Keratinocyte (primary cell): ENCODE data around the gene KRT7. TPM values are rescaled to one million over a fixed set of nuclear protein-coding genes. Genes with fewer than 3 reads are reported as not detected.
A peak's percentile ranks its signal among the peaks of the same experiment; 100 is the strongest.

ENCODE experiments used
- DNase-seq: peaks from one replicate; pipeline ENCODE4 v3.0.0-alpha.2; 2011; ENCODE audit warnings: low read depth, missing footprints, low spot score
- FAIRE-seq: peaks from 2 replicates; lab custom pipeline; 2011; peaks lifted over from hg19 to GRCh38; lab: Jason Lieb, UNC
- H2AFZ ChIP-seq: 2 replicates; pipeline ENCODE4 v1.6.0; 2012; ENCODE audit warnings: low read length, control low read depth, inconsistent platforms; ENCODE audit not compliant: control insufficient read depth
- H3K27ac ChIP-seq: 2 replicates; pipeline ENCODE4 v1.5.1; 2011; ENCODE audit warnings: low read length; ENCODE audit not compliant: control insufficient read depth, insufficient read depth
- H3K27me3 ChIP-seq: 3 replicates; pipeline ENCODE4 v1.6.0; 2011; ENCODE audit warnings: low read length; ENCODE audit not compliant: control insufficient read depth, insufficient read depth; ENCODE audit errors: extremely low read depth
- H3K36me3 ChIP-seq, 2 experiments: 2 replicates in 1 of 2; 3 replicates in 1 of 2; pipeline ENCODE4 v1.5.1; 2011; ENCODE audit warnings: low read length in 2 of 2, mild to moderate bottlenecking in 1 of 2; ENCODE audit not compliant: control insufficient read depth in 2 of 2, insufficient read depth in 2 of 2; ENCODE audit errors: extremely low read depth in 1 of 2
- H3K4me1 ChIP-seq: 3 replicates; pipeline ENCODE4 v1.5.1; 2011; ENCODE audit warnings: low read length; ENCODE audit not compliant: control insufficient read depth, insufficient read depth; ENCODE audit errors: extremely low read depth
- H3K4me2 ChIP-seq: 3 replicates; pipeline ENCODE4 v1.6.0; 2011; ENCODE audit warnings: low read depth, low read length; ENCODE audit not compliant: control insufficient read depth, insufficient read depth; ENCODE audit errors: extremely low read depth
- H3K4me3 ChIP-seq, 3 experiments: fragments of 200-600 bp in 1 of 3; sonication (generic) in 1 of 3; 2 replicates in 2 of 3; 3 replicates in 1 of 3; pipeline ENCODE4 v1.5.1; 2011 to 2016; ENCODE audit warnings: low read length in 3 of 3, mild to moderate bottlenecking in 3 of 3, control low read depth in 2 of 3, inconsistent platforms in 1 of 3, low read depth in 1 of 3, mixed read lengths in 1 of 3, mixed run types in 1 of 3, moderate library complexity in 1 of 3; ENCODE audit not compliant: control insufficient read depth in 2 of 3, insufficient read depth in 2 of 3; ENCODE audit errors: extremely low read depth in 1 of 3
- H3K79me2 ChIP-seq: 2 replicates; pipeline ENCODE4 v1.6.0; 2012; ENCODE audit warnings: low read length; ENCODE audit not compliant: control insufficient read depth, insufficient read depth
- H3K9ac ChIP-seq: 3 replicates; pipeline ENCODE4 v1.6.0; 2011; ENCODE audit warnings: low read length; ENCODE audit not compliant: control insufficient read depth, insufficient read depth; ENCODE audit errors: extremely low read depth
- H3K9me1 ChIP-seq: 3 replicates; pipeline ENCODE4 v1.6.0; 2011; ENCODE audit warnings: low read length; ENCODE audit not compliant: control insufficient read depth, insufficient read depth; ENCODE audit errors: extremely low read depth
- H3K9me3 ChIP-seq: 2 replicates; pipeline ENCODE4 v1.5.1; 2012; ENCODE audit warnings: low read depth, low read length; ENCODE audit not compliant: control insufficient read depth
- H4K20me1 ChIP-seq: 3 replicates; pipeline ENCODE4 v1.6.0; 2011; ENCODE audit warnings: low read length; ENCODE audit not compliant: control insufficient read depth, insufficient read depth; ENCODE audit errors: extremely low read depth
- CTCF ChIP-seq, 3 experiments: IDR thresholded peaks in 1 of 3; conservative IDR thresholded peaks in 1 of 3; optimal IDR thresholded peaks in 1 of 3; 2 replicates in 2 of 3; 3 replicates in 1 of 3; pipeline versions ENCODE3 to v1.5.1; 2011; ENCODE audit warnings: low read length in 3 of 3, mild to moderate bottlenecking in 3 of 3, moderate library complexity in 2 of 3, control low read depth in 1 of 3, inconsistent platforms in 1 of 3; ENCODE audit not compliant: insufficient read depth in 2 of 3; ENCODE audit errors: extremely low read depth in 1 of 3
- EZH2 ChIP-seq: IDR thresholded peaks from one replicate; pipeline ENCODE4 v1.6.1; 2012; ENCODE audit warnings: inconsistent platforms, mild to moderate bottlenecking, low read length, moderate library complexity
- dilution Hi-C: fragments of 300-500 bp; cut with MboI; formaldehyde crosslinking; loops from one replicate; pipeline ENCODE4 v1.7.0; 2020; ENCODE audit warnings: low sequenced_read_pairs; ENCODE audit not compliant: extremely low pct_ligation_motif_present
- polyA plus RNA-seq, 5 experiments: library from polyadenylated mRNA; depleted of rRNA in 3 of 5; stranded (reverse) in 3 of 5; stranded (forward) in 1 of 5; unstranded in 1 of 5; fragments of >200 nt; gene quantifications; 1 replicate in 1 of 5; 2 replicates in 3 of 5; 3 replicates in 1 of 5; pipeline versions ENCODE4 v1.2.1 to v1.2.3, GENCODE V29; 2011 to 2012; ENCODE audit warnings: missing spikeins in 2 of 5, low read depth in 1 of 5, low replicate concordance in 1 of 5

The KRT7 gene
- polyA plus RNA-seq, 1 donor (not counting 4 experiments of a cell fraction or from before 2014, with no cell fraction given), result 112 TPM

DNA sequence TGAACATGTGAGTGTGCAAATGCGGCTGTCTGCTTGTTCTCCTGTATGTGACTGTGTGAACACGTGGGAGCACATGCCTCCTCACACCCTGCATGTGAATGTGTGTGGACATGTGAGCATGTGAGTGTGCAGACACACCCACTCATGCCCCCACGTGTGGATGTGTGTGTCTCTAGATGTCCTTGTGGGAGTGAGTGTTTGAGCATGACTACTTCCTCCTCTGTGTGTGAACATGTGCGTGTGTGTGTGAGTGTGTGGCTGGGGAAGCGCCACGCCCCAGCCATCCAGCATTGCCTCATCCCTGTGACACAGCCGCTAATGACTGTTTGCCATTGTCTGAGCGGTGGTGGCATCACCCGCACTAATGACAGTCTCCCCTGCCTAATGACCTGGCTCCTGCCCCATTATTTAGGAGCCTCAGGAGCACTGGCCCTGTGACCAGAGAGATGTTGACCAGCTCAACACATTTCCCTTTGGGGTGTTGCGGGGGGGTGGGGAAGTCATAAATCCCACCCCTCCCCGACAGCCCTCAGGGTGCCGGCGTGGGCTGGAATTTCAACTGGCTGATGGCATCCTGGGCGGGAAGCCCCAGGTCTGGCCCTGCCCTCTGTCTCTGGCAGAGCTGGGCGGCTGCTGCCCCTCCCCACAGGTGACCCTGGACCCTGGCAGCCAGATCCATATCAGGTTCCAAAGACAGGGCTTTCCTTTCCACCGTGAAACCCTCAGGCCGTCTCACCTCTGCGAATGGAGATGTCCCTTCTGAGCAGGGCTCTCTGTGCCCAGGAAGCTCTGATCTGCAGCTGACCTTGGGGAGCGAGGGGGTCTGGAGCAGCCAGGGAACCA is 29.7 kb upstream of the KRT7 start:
- DNase-seq, result peak; percentile 97
- dilution Hi-C loops, result no loop called here
- TF ChIP-seq EZH2 (no peak), CTCF (optimal IDR thresholded peaks at IDR 0.05 in 1 of 3, IDR thresholded peaks at IDR 0.05 in 1 of 3, conservative IDR thresholded peaks at IDR 0.05 in 1 of 3; ENCODE audit: extremely low read depth in 1 of 3, insufficient read depth in 2 of 3, low read length in 3 of 3) (no peak)
- Histone ChIP-seq H4K20me1 (no peaks in the 10 kb centered on the region), H3K79me2 (no peaks in the 10 kb centered on the region), H3K27me3 (no peaks in the 10 kb centered on the region), H3K9ac (peak overlapping the region; percentile 16), H3K27ac (peak overlapping the region; percentile 19), H3K36me3 (no peaks in the 10 kb centered on the region), H3K4me3 (no peak overlapping the region), H3K9me1 (no peaks in the 10 kb centered on the region), H2AFZ (no peak overlapping the region), H3K9me3 (no peaks in the 10 kb centered on the region), H3K4me1 (peaks cover 55% of the 10 kb centered on the region), H3K4me2 (peak overlapping the region; percentile 13)
- FAIRE-seq, result no peak

GRCh38 chr12:52204095-52204930 is 28.7 kb upstream of the KRT7 start:
- H3K36me3 ChIP-seq, result no peaks in the 10 kb centered on the region
- DNase-seq, result no peak
- H3K4me2 ChIP-seq, result no peak overlapping the region

More at GRCh38 chr12:52204095-52204930, 28.7 kb upstream of the KRT7 start:
- FAIRE-seq, result peak; percentile 13
- H3K9ac ChIP-seq, result no peak overlapping the region
- H2AFZ ChIP-seq, result no peak overlapping the region
- H3K27ac ChIP-seq, result no peak overlapping the region
- no peak for TF ChIP-seq CTCF (optimal IDR thresholded peaks at IDR 0.05 in 1 of 3, IDR thresholded peaks at IDR 0.05 in 1 of 3, conservative IDR thresholded peaks at IDR 0.05 in 1 of 3; ENCODE audit: extremely low read depth in 1 of 3, insufficient read depth in 2 of 3, low read length in 3 of 3)
- no peak for TF ChIP-seq EZH2
- no peaks in the 10 kb centered on the region for H3K79me2 ChIP-seq
- no peaks in the 10 kb centered on the region for H3K9me3 ChIP-seq
- dilution Hi-C loops, result no loop called here
- no peaks in the 10 kb centered on the region for H3K27me3 ChIP-seq
- peaks cover 55% of the 10 kb centered on the region for H3K4me1 ChIP-seq
- no peaks in the 10 kb centered on the region for H4K20me1 ChIP-seq
- H3K9me1 ChIP-seq, result no peaks in the 10 kb centered on the region
- no peak overlapping the region for H3K4me3 ChIP-seq
